ENCODE measurements around the gene OLFM1.

GRCh38 chr9:135083241-135083810 is 4.1 kb upstream of the OLFM1 start:
- no peak for TF ChIP-seq CTCF (IDR thresholded peaks at IDR 0.05)
- TF ChIP-seq POLR2A (IDR thresholded peaks at IDR 0.05; ENCODE audit: low read depth) = no peak
- no peak for TF ChIP-seq EP300 (IDR thresholded peaks at IDR 0.05)
- no peak for TF ChIP-seq POLR2AphosphoS5 (IDR thresholded peaks at IDR 0.05)

Measured in esophagus muscularis mucosa (tissue), 4 donors.